ENCODE data around the gene SERPINA12.

Gene SERPINA12

DNA sequence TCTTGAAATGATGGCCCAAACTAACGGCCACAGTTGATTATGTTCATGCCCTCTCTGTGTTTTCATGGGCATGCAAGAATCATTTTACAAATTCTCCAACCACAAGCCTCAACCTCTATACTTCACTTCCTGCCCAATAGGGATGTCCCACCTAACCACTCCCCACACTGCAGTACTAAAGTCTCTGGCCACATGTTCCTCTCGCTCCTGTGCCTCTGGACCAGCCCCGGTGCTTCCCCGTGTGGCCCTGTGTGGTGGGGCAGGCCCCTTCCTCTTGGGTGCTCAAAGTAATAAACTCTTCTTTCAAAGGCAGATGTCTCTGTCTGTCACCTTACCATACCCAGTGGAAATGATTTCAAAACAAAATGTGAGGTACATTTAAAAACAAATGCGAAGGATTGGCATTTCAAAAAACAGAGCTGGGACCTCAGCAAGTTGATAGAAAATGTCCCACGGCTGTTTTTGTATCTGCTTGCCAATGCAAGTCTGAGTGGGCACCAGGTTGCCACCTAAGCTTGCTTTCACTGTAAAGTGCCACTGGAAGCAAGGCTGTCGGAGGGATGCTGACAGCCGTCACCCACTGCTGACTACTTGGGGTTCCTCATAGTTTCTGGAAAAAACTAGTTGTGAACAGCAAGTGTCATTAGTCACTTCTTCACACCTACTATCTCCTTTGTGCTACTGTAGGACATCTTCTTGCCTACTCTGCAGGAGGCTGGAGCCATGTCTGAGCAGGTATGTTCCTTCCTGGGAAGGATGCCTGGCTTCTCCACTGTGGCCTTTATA lies 48.4 kb downstream of the SERPINA12 start:
- no peak for DNase-seq (ENCODE audit: low read depth)
- TF ChIP-seq, protein P1, sequence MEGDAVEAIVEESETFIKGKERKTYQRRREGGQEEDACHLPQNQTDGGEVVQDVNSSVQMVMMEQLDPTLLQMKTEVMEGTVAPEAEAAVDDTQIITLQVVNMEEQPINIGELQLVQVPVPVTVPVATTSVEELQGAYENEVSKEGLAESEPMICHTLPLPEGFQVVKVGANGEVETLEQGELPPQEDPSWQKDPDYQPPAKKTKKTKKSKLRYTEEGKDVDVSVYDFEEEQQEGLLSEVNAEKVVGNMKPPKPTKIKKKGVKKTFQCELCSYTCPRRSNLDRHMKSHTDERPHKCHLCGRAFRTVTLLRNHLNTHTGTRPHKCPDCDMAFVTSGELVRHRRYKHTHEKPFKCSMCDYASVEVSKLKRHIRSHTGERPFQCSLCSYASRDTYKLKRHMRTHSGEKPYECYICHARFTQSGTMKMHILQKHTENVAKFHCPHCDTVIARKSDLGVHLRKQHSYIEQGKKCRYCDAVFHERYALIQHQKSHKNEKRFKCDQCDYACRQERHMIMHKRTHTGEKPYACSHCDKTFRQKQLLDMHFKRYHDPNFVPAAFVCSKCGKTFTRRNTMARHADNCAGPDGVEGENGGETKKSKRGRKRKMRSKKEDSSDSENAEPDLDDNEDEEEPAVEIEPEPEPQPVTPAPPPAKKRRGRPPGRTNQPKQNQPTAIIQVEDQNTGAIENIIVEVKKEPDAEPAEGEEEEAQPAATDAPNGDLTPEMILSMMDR (IDR thresholded peaks at IDR 0.05; ENCODE audit: insufficient read depth, low read depth, low read length, missing control alignments) = no peak
- H3K4me3 ChIP-seq (ENCODE audit: low read length) = no peak overlapping the region

DNA sequence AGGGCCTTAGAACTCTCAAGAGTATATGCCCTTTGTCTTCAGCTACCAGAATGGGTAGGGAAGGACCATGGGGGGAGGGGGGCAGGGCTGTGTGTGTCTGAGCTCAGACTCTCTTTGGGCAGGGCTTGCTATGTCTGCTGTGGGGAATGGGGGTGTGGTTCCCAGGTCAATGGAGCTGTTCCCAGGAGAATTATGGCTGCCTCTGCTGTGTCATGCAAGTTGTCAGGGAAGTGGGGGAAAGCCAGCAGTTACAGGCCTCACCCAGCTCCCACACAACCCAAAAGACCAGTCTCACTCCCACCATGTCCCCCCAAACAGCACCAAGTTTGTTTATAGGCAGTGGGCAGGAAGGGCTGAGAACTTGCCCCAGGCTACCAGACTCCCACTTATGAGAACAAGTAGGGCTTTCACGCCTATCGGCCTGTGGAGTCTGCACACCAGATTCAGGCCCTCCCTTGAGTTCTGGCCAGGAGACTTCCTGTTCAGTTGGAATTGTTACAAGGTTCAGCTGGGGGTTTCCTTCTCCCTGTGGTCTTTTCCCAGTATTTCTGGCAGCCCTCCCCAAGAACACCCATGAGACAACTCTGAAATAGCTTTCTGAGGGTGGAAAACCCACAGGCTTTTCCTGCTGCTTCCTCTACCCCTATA lies 50.6 kb downstream of the SERPINA12 start:
- H3K4me3 ChIP-seq (ENCODE audit: low read length) = no peak overlapping the region
- TF ChIP-seq, protein P1 (IDR thresholded peaks at IDR 0.05; ENCODE audit: insufficient read depth, low read depth, low read length, missing control alignments) = no peak
- DNase-seq (ENCODE audit: low read depth) = no peak

DNA sequence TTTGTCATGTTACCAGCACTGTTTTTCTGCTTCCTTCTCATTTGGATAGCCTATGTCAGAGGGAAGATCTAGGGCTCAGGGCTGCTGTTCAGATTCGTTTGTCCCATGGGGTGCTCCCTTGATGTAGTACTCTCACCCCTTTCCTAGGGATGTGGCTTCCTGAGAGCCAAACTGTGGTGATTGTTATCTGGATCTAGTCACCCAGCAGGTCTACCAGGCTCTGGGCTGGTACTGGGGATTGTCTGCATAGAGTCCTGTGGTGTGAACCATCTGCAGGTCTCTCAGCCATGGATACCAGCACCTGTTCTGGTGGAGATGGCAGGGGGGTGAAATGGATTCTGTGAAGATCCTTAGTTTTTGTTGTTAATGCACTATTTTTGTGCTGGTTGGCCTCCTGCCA lies 51.2 kb downstream of the SERPINA12 start:
- no peak for DNase-seq (ENCODE audit: low read depth)
- TF ChIP-seq, protein P1 (IDR thresholded peaks at IDR 0.05; ENCODE audit: insufficient read depth, low read depth, low read length, missing control alignments) = no peak
- no peak overlapping the region for H3K4me3 ChIP-seq (ENCODE audit: low read length)

DNA sequence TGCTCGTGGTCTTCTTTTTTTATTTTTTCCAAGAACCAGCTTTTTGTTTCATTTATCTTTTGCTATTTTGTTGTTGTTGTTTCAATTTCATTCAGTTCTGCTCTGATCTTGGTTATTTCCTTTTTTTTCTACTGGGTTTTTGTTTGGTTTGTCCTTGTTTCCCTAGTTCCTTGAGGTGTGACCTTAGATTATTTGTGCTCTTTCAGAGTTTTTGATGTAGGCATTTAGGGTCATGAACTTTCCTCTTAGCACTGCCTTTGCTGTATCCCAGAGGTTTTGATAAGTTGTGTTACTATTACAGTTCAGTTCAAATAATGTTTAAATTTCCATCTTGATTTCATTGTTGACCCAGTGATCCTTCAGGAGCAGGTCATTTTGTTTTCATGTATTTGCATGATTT lies 53.3 kb downstream of the SERPINA12 start:
- TF ChIP-seq, protein P1 (IDR thresholded peaks at IDR 0.05; ENCODE audit: insufficient read depth, low read depth, low read length, missing control alignments) = no peak
- no peak for DNase-seq (ENCODE audit: low read depth)
- H3K4me3 ChIP-seq (ENCODE audit: low read length) = no peak overlapping the region

DNA sequence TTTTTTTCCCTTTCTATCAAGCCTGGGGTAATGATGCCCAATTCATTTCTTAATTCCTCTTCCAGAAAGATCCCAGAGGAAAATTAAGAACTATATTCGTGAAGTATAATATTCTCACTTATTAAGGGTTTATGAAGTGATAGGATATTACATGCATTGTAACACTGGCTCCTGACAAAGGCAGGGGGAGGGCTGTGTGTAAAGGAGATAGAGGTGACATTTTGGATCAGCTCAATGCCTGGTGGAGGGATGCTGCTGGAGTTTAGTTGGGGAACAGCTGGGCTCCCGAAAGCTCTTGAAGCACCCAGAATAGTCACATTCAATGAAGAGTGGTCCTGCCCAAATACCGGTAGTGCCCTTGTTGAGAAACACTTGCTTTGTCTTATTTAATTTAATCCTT lies 57.4 kb downstream of the SERPINA12 start:
- TF ChIP-seq, protein P1 (IDR thresholded peaks at IDR 0.05; ENCODE audit: insufficient read depth, low read depth, low read length, missing control alignments) = no peak
- DNase-seq (ENCODE audit: low read depth) = no peak
- H3K4me3 ChIP-seq (ENCODE audit: low read length) = no peak overlapping the region

GRCh38 chr14:94451091-94451771 lies 58.0 kb downstream of the SERPINA12 start:
- TF ChIP-seq, protein P1 (IDR thresholded peaks at IDR 0.05; ENCODE audit: insufficient read depth, low read depth, low read length, missing control alignments) = no peak
- no peak for DNase-seq (ENCODE audit: low read depth)
- no peak overlapping the region for H3K4me3 ChIP-seq (ENCODE audit: low read length)
